HG02610 (cell line): ENCODE results near the gene KIRREL3.

Source experiments
- ATAC-seq: cut with Tn5 transposase; IDR thresholded peaks from one replicate; pipeline ENCODE4 v1.9.1; 2021; ENCODE audit warnings: mild to moderate bottlenecking, moderate library complexity; ENCODE audit not compliant: unreplicated experiment

KIRREL3 gene

GRCh38 chr11:127000291-127000968 is at the start of gene KIRREL3:
Gene KIRREL3 (minus strand): TSS chr11:127000770.
- ATAC-seq: no peak

GRCh38 chr11:127050186-127050585 is 49.6 kb upstream of the KIRREL3 start:
- no peak for ATAC-seq

DNA sequence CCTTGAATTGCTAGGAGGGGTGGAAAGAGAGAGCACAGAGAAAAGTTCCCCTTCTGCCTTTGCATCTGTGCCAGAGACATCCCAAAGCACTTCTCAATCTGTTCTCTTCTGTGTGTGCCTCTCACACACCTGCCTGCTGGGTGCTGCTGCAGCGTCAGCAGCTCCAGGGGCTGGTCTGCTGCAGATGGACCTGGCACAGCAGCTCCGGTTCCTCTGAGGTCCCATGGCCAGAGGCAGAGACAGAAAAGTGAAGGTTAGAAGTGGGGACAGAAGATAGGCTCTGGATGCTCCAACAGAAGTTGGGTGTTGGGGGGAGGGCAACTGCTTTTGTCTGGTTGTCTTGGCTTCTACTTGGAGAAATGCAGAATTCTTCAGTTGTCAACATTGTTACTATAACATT is 48.9 kb upstream of the KIRREL3 start:
- no peak for ATAC-seq

DNA sequence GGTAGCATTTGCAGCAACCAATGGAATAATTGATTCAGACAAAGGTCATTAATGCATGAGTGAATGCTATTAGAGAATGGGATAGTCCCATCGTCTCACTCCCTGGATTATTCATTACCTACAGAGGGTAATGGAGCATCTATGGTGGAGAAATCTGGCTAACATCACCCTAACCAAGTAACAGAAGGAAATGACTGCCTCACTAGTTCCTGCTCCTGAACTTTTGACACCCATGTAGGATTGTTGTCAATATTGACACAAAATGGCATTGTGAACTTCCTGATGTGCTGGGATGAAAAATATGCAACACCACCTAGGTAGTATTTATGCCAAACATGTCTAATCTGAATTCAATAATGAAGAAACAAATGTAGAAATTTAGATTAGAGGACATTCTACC is 44.0 kb upstream of the KIRREL3 start:
- no peak for ATAC-seq

- no peak for ATAC-seq
These were observed 41.9 kb upstream of the KIRREL3 start for GRCh38 chr11:127042445-127042844.

DNA sequence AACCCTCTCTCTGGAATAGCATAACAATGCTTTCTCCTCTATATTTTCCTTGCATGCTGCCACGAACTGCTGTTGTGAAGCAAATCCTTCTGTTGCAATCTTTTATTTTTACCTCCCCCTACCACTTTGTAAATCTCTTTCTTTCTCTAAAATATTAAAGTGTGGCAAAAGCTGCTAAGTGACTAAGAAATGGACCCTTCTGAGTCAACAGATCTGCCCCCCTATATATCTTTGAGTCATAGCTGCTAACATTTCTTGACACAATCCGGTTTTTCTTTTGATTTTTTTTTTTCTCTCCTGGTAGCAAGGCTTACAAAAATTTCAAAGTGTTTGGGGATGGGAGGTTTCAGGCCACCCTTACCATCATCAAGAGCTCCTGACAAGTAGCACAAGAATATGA is 39.0 kb upstream of the KIRREL3 start:
- ATAC-seq: no peak

DNA sequence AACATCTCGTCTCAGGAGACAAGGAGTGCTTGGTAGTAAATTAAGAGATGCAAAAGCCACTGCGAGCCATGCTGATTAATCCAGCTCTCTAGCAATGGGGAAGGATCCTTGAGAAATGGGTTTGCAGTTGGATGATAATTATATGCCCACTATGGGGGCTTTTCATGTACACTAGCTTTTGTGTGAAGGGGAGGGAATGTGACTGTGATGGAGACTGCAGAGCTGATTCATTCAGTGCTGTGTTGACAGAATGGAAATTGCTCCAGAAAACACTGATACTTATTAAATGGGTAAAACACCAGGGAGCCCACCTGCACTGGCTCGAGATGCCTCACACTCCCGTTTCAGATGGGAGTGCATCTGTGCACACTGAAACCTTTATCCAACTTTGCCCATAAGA is 37.0 kb upstream of the KIRREL3 start:
- no peak for ATAC-seq

DNA sequence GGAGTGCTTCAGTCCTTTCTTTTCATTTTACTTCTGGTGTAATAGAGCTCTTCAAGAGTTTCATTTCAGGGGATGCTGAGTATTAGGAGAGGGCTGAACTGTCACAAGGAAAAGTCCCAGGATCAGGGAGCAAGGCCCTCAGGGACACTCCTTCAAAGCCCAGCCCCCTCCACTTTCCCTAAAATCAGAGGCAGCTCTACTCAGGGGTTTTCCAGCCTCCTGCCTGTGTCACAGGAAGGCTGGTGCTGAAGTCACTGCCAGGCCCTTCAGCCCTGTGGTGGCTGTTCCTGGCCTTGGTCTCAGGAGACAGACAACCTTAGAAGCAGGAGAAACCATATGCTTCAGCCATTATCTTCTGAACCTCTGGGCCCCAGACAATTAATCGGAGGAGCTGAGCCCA is 36.4 kb upstream of the KIRREL3 start:
- no peak for ATAC-seq

DNA sequence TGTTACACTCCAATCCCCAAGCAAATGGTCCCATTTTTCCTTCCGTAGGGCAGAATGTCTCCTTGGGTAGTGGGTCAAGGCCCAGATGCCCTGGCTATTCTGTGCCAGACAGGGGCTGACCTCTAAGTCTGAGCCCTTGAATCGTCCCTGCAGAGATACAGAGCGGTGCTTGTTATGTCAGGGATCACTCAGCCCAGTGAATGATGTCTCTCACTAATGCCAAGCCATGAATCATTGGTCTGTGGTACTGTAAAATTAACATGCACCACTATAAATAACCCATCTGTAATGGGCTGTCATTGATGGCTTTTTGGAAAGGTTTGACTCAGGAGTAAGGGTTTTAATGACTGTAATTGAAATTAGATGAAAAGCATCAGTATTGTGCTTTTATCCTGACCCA is 35.3 kb upstream of the KIRREL3 start:
- no peak for ATAC-seq

- ATAC-seq: no peak
These were observed 34.4 kb upstream of the KIRREL3 start for GRCh38 chr11:127034973-127035372.

DNA sequence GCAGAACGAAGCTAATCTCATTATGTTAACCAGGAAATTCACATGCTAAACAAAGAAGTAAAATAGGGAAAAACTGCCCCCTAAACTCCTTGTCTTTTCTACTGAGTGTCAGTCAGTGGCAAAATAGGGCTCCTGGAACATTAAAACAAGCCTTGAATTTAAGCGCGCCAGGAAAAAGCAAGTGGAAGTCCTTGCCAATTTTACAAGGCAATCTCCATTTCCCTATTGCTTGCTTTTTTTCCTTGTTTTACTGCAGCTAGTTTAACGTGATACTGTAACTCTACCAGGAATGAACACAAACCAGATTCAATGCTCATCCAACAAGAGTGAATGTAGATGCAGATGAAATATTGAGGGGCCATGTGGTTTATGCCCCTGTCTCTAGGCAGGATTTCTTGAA is 28.1 kb upstream of the KIRREL3 start:
- ATAC-seq: no peak

DNA sequence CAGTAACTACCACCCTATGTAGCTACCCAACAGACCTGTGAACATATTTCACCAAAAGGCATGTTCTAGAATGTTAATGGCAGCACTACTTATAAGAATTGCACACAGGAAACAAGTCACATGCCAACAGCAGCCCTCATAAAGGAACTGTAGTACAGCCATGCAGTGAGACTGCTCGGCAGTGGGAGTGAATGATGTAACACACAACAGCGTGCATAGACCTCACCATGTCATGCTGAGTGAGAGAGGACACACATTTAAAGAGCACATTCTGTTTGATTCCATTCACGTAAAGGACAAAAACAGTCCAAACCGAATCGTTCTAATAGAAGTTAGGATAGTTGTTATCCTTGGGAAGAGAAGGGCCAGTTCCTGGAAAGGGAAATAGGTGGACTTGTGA is 27.2 kb upstream of the KIRREL3 start:
- no peak for ATAC-seq

DNA sequence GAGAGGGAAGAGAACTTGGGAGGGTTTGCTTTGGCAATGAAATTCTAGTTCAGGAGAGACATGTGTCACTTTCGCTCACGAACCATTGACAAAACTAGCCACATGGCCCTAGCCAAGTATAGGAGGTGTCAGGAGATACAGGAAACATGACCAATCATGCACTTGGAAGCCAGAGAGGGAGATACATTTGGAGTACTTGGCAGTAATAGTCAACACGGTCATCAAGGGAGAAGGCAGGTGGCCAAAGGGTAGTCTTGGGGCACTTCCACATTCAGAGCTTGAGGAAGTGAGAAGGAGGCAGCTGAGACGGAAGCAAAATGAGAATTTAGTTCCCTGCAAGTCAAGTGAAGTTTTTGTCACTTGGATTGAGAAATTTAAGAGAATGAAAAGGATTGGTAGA is 26.4 kb upstream of the KIRREL3 start:
- ATAC-seq: no peak

DNA sequence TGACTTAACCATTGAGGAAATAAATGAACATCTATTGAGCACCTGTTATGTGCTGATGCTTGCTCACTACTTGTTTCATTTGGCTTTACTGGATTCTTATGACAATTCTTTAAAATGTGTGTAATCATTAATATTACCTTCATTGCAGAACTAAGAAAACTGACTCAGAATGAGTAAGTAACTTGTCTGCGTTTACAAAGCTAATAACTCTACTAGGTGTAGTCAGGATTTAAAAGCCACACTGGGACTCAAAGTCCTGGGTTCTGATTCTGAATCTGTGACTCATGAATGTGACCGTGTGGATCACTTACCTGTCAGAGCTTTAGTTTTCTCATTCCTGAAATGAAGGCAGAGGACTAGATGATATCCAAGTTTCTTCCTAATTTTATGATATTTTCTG is 23.4 kb upstream of the KIRREL3 start:
- no peak for ATAC-seq

DNA sequence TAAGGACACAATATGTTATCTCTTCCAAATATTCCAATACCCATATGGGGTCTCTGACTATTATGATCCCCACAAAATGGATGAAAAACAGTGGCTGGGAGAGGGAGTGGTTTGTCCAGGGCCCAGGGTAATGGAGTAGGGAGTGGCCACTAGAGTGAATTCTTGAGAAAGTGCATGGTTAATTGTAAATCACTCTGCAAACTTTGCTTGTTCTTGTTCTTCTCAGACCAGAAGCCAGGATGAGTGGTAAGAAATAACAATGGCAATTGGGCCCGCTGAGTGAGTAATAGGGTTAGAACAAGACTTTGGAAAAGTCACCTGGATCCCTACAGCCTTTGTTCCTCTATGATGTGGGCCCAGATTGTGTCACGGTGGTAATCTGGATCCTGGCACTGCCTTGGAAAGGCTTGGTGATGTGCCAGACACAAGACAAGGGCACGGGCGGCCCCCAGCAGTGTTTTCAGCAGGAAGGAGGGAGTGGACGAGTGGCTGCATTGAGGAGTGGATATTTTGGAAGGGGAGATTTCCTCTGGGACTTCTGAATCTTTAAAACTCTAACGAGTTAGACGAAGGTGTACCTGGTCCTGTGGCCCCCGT is 18.2 kb upstream of the KIRREL3 start:
- no peak for ATAC-seq

GRCh38 chr11:127017482-127017881 is 16.9 kb upstream of the KIRREL3 start:
- no peak for ATAC-seq

DNA sequence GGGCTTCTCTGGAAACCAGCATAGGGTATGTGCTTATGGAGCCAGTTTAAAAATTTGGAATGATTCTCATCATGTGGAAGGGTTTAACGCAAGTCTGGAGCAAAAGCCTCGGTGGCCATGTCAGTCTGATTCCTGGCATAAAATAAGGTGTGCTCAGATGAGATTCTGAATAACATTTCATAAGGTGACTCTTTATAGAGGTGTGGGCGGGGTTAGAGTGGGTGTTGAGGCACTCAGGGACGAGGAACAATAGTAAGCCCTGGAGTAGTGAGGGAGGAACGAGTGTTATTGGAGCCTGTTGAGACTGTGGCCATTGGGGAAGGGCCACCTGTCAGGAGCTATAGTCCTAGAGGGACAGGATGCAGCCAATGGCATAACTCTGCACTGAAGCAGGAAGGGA is 13.0 kb upstream of the KIRREL3 start:
- ATAC-seq: no peak

DNA sequence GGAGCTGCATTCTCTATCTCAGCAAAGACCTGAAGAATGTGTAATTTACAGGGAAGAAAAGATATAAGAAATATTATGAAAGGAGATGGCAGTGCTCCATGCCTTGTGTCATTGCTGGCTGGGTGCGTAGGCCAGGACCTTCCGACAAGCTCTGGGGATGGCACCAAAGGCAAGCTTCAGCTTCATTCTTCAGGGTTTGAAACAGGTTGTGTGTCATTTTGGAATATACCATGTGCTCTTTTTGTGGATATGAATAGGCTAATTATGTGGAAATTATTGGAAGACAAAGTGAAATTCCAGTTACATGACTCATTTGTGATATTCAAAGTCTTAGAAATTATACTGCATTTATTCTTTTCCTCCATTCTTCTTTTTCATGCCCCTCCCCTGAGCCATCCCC is 5.7 kb upstream of the KIRREL3 start:
- ATAC-seq: no peak

DNA sequence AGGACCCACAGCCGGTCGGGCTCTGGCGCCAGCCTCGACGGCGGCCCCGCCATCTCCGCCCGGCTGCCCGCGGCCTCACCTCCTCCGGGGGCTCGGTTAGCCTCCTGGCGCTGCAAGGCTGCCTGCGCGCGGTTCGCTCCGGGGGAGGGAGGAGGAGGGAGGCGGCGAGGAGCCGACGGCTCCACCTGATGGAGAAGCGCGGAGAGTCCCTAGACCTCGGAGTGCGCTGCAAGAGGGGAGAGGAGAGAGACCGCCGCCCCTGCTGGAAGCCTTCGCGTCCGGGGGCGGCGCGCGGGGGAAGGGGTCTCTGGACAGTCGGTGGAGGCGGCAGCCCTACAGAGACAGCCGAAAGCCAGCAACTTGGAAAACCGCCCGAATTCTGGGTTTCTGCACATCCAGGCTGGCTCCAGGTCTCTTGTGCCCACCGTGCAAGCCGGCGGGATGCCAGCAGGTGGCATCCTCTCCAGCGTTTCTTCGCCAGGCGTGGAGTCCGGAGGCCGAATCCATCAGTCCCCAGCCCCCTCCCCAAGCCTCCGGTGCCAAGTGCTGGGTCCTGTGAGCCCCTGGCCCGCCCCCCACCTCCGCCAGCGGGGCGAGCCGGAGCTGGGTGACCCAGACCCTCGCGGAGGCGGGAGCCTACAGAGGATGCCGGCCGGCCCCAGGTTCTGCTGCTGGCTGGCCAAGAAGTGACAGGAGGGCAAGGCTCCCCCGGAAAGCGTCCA is 2.9 kb upstream of the KIRREL3 start:
- no peak for ATAC-seq

- ATAC-seq: no peak
These were observed 2.2 kb upstream of the KIRREL3 start for GRCh38 chr11:127002669-127003259.

- ATAC-seq: no peak
These were observed 411 bp upstream of the KIRREL3 start for GRCh38 chr11:127000981-127001380.

GRCh38 chr11:126999366-126999765 is 1.2 kb downstream of the KIRREL3 start:
- no peak for ATAC-seq
